HEK293 (cell line): ENCODE measurements around the gene ZNF433.

ENCODE experiments used
- GFI1B ChIP-seq: fragments of 450-650 bp; formaldehyde crosslinking; IDR thresholded peaks from 2 replicates; pipeline ENCODE4 v1.5.1; 2016; ENCODE audit warnings: missing biosample characterization, missing genetic modification characterization
- IKZF3 ChIP-seq: fragments of 450-650 bp; IDR thresholded peaks from 2 replicates; pipeline ENCODE4 v1.5.0; 2018; ENCODE audit warnings: missing biosample characterization, mild to moderate bottlenecking, missing genetic modification characterization, moderate library complexity
- KLF10 ChIP-seq: fragments of 450-650 bp; IDR thresholded peaks from 2 replicates; pipeline ENCODE4 v1.5.1; 2018; ENCODE audit warnings: missing biosample characterization, mild to moderate bottlenecking, missing genetic modification characterization
- MEIS1 ChIP-seq: sonication (generic); formaldehyde crosslinking; IDR thresholded peaks from 2 replicates; pipeline ENCODE4 v1.8.1; 2022; ENCODE audit warnings: missing genetic modification reagents, mild to moderate bottlenecking, borderline replicate concordance
- PBX3 ChIP-seq: sonication (generic); formaldehyde crosslinking; IDR thresholded peaks from 2 replicates; pipeline ENCODE4 v1.8.1; 2022; ENCODE audit warnings: mild to moderate bottlenecking, moderate library complexity, missing genetic modification reagents
- REPIN1 ChIP-seq: fragments of 450-650 bp; formaldehyde crosslinking; IDR thresholded peaks from 2 replicates; pipeline ENCODE4 v1.5.1; 2017; ENCODE audit warnings: missing biosample characterization, missing genetic modification characterization, low read depth
- SP2 ChIP-seq: fragments of 450-650 bp; formaldehyde crosslinking; IDR thresholded peaks from 2 replicates; pipeline ENCODE4 v1.5.1; 2016; ENCODE audit warnings: missing biosample characterization, missing genetic modification characterization
- ZBTB21 ChIP-seq: fragments of 450-650 bp; formaldehyde crosslinking; IDR thresholded peaks from 2 replicates; pipeline ENCODE4 v1.5.1; 2017; ENCODE audit warnings: missing biosample characterization, missing genetic modification characterization
- ZBTB44 ChIP-seq: fragments of 450-650 bp; IDR thresholded peaks from 2 replicates; pipeline ENCODE4 v1.5.1; 2018; ENCODE audit warnings: missing biosample characterization, mild to moderate bottlenecking, missing genetic modification characterization
- ZBTB7A ChIP-seq: fragments of 450-650 bp; formaldehyde crosslinking; IDR thresholded peaks from 2 replicates; pipeline ENCODE4 v1.5.1; 2016; ENCODE audit warnings: low read depth, missing biosample characterization, missing genetic modification characterization
- ZBTB8A ChIP-seq: fragments of 450-650 bp; formaldehyde crosslinking; IDR thresholded peaks from 2 replicates; pipeline ENCODE4 v1.5.1; 2016; ENCODE audit warnings: missing biosample characterization, missing genetic modification characterization
- ZFP3 ChIP-seq: fragments of 450-650 bp; formaldehyde crosslinking; IDR thresholded peaks from 2 replicates; pipeline ENCODE4 v1.5.1; 2016; ENCODE audit warnings: low read depth, missing biosample characterization, missing genetic modification characterization
- ZNF121 ChIP-seq: fragments of 450-650 bp; formaldehyde crosslinking; IDR thresholded peaks from 2 replicates; pipeline ENCODE4 v1.5.1; 2016; ENCODE audit warnings: missing biosample characterization, missing genetic modification characterization
- ZNF132 ChIP-seq: fragments of 450-650 bp; formaldehyde crosslinking; IDR thresholded peaks from 2 replicates; pipeline ENCODE4 v1.5.1; 2017; ENCODE audit warnings: missing biosample characterization, missing genetic modification characterization, borderline replicate concordance
- ZNF138 ChIP-seq: fragments of 450-650 bp; formaldehyde crosslinking; IDR thresholded peaks from 2 replicates; pipeline ENCODE4 v1.5.1; 2016; ENCODE audit warnings: missing biosample characterization, missing genetic modification characterization, borderline replicate concordance
- ZNF140 ChIP-seq: fragments of 450-650 bp; formaldehyde crosslinking; IDR thresholded peaks from 2 replicates; pipeline ENCODE4 v1.5.1; 2016; ENCODE audit warnings: missing biosample characterization, missing genetic modification characterization
- ZNF174 ChIP-seq: fragments of 450-650 bp; formaldehyde crosslinking; IDR thresholded peaks from 2 replicates; pipeline ENCODE4 v1.5.0; 2017; ENCODE audit warnings: missing biosample characterization, mild to moderate bottlenecking, missing genetic modification characterization
- ZNF248 ChIP-seq: fragments of 450-650 bp; formaldehyde crosslinking; IDR thresholded peaks from 2 replicates; pipeline ENCODE4 v1.5.1; 2017; ENCODE audit warnings: missing biosample characterization, missing genetic modification characterization
- ZNF26 ChIP-seq: fragments of 450-650 bp; formaldehyde crosslinking; IDR thresholded peaks from 2 replicates; pipeline ENCODE4 v1.5.1; 2016; ENCODE audit warnings: missing biosample characterization, missing genetic modification characterization
- ZNF335 ChIP-seq: fragments of 450-650 bp; formaldehyde crosslinking; conservative IDR thresholded peaks from 2 replicates; pipeline ENCODE4 v1.5.1; 2016; ENCODE audit warnings: missing biosample characterization, missing genetic modification characterization
- ZNF350 ChIP-seq: fragments of 450-650 bp; formaldehyde crosslinking; IDR thresholded peaks from 2 replicates; pipeline ENCODE4 v1.5.0; 2017; ENCODE audit warnings: missing biosample characterization, mild to moderate bottlenecking, missing genetic modification characterization
- ZNF362 ChIP-seq: fragments of 450-650 bp; formaldehyde crosslinking; IDR thresholded peaks from 2 replicates; pipeline ENCODE4 v1.5.1; 2016; ENCODE audit warnings: missing biosample characterization, missing genetic modification characterization
- ZNF366 ChIP-seq: fragments of 450-650 bp; formaldehyde crosslinking; conservative IDR thresholded peaks from 2 replicates; pipeline ENCODE4 v1.5.1; 2016; ENCODE audit warnings: missing biosample characterization, missing genetic modification characterization
- ZNF423 ChIP-seq: fragments of 450-650 bp; formaldehyde crosslinking; IDR thresholded peaks from 2 replicates; pipeline ENCODE4 v1.5.1; 2016; ENCODE audit warnings: missing biosample characterization, missing genetic modification characterization
- ZNF555 ChIP-seq: fragments of 450-650 bp; formaldehyde crosslinking; conservative IDR thresholded peaks from 2 replicates; pipeline ENCODE4 v1.5.1; 2017; ENCODE audit warnings: missing biosample characterization, mild to moderate bottlenecking, missing genetic modification characterization, inconsistent platforms
- ZNF623 ChIP-seq: fragments of 450-650 bp; formaldehyde crosslinking; IDR thresholded peaks from 2 replicates; pipeline ENCODE4 v1.5.1; 2016; ENCODE audit warnings: missing biosample characterization, missing genetic modification characterization
- ZNF639 ChIP-seq: fragments of 450-650 bp; formaldehyde crosslinking; IDR thresholded peaks from 2 replicates; pipeline ENCODE4 v1.5.1; 2016; ENCODE audit warnings: missing biosample characterization, missing genetic modification characterization
- ZNF658 ChIP-seq: fragments of 450-650 bp; formaldehyde crosslinking; IDR thresholded peaks from 2 replicates; pipeline ENCODE4; 2016; ENCODE audit warnings: missing biosample characterization, missing genetic modification characterization
- ZNF76 ChIP-seq: fragments of 450-650 bp; formaldehyde crosslinking; IDR thresholded peaks from 2 replicates; pipeline ENCODE4; 2016; ENCODE audit warnings: low read depth, missing biosample characterization, missing genetic modification characterization, borderline replicate concordance
- ZNF776 ChIP-seq: fragments of 450-650 bp; formaldehyde crosslinking; IDR thresholded peaks from 2 replicates; pipeline ENCODE4 v1.5.0; 2017; ENCODE audit warnings: missing biosample characterization, missing genetic modification characterization, borderline replicate concordance
- ZNF785 ChIP-seq: fragments of 450-650 bp; formaldehyde crosslinking; IDR thresholded peaks from 2 replicates; pipeline ENCODE4 v1.5.1; 2016; ENCODE audit warnings: missing biosample characterization, missing genetic modification characterization
- ZNF837 ChIP-seq: fragments of 450-650 bp; formaldehyde crosslinking; IDR thresholded peaks from 2 replicates; pipeline ENCODE4 v1.5.1; 2016; ENCODE audit warnings: missing biosample characterization, missing genetic modification characterization
- ZSCAN18 ChIP-seq: fragments of 450-650 bp; formaldehyde crosslinking; IDR thresholded peaks from 2 replicates; pipeline ENCODE4 v1.5.1; 2016; ENCODE audit warnings: missing biosample characterization, missing genetic modification characterization

The ZNF433 gene

GRCh38 chr19:11987405-11988281 is 47.8 kb downstream of the ZNF433 start (continued):
- TF ChIP-seq SP2 (peak; percentile 92), ZNF366 (tag by site-specific recombination) (peak; percentile 87), ZNF138 (tag by site-specific recombination) (no peak), ZNF140 (tag by site-specific recombination) (no peak), ZNF174 (tag by site-specific recombination) (no peak), ZBTB7A (tag by site-specific recombination) (0 out of 2 replicates have a peak, but pooled peaks have one; percentile 70), ZNF785 (tag by site-specific recombination) (no peak), ZBTB44 (tag by site-specific recombination) (no peak), ZNF350 (tag by site-specific recombination) (no peak; the same call in 1 of the 2 replicates), ZNF623 (tag by site-specific recombination) (no peak), ZNF776 (no peak), ZNF335 (tag by site-specific recombination) (peak; percentile 93), ZNF362 (tag by site-specific recombination) (no peak), PBX3 (no peak), ZFP3 (no peak), ZBTB21 (tag by site-specific recombination) (no peak), ZBTB8A (tag by site-specific recombination) (peak; percentile 58), REPIN1 (tag by site-specific recombination) (no peak), ZNF658 (tag by site-specific recombination) (no peak), ZNF639 (tag by site-specific recombination) (no peak), KLF10 (no peak), ZNF248 (tag by site-specific recombination) (no peak), ZNF76 (tag by site-specific recombination) (peak; percentile 22; the same call in 1 of the 2 replicates), ZSCAN18 (tag by site-specific recombination) (no peak), MEIS1 (CRISPR knock-in tag) (no peak), ZNF555 (tag by site-specific recombination) (no peak), ZNF26 (tag by site-specific recombination) (no peak), GFI1B (tag by site-specific recombination) (no peak), ZNF423 (no peak), ZNF837 (tag by site-specific recombination) (no peak), IKZF3 (tag by site-specific recombination) (no peak), ZNF121 (tag by site-specific recombination) (no peak), ZNF132 (no peak)
